Mesenchymal stem cell (in vitro differentiated cells and primary cell): Measurements from ENCODE around the gene CPSF6.

Source experiments
- DNase-seq: peaks from one replicate; pipeline ENCODE4 v3.0.0-alpha.2; 2013
- H2AFZ ChIP-seq: one replicate; pipeline ENCODE4 v1.6.1; 2013; ENCODE audit warnings: low read depth, mild to moderate bottlenecking, control low read depth, inconsistent platforms, low read length, moderate library complexity
- H2AK5ac ChIP-seq: 2 replicates; pipeline ENCODE4 v1.6.1; 2013; ENCODE audit warnings: low read length, moderate library complexity, mild to moderate bottlenecking, inconsistent platforms; ENCODE audit not compliant: severe bottlenecking
- H2BK120ac ChIP-seq: one replicate; pipeline ENCODE4 v1.6.1; 2013; ENCODE audit warnings: low read depth, mild to moderate bottlenecking, inconsistent platforms, low read length, moderate library complexity
- H2BK12ac ChIP-seq, 2 experiments: one replicate each; pipeline ENCODE4 v1.6.1; 2013; ENCODE audit warnings: inconsistent platforms in 2 of 2, low read length in 2 of 2, mild to moderate bottlenecking in 2 of 2, moderate library complexity in 2 of 2, control low read depth in 1 of 2
- H2BK15ac ChIP-seq: one replicate; pipeline ENCODE4 v1.6.1; 2013; ENCODE audit warnings: mild to moderate bottlenecking, low read depth, inconsistent platforms; ENCODE audit not compliant: poor library complexity, severe bottlenecking
- H2BK5ac ChIP-seq: 2 replicates; pipeline ENCODE4 v1.6.1; 2013; ENCODE audit warnings: low read depth, mild to moderate bottlenecking, low read length, control low read depth, inconsistent platforms; ENCODE audit not compliant: poor library complexity, severe bottlenecking
- H3K14ac ChIP-seq, 2 experiments: one replicate each; pipeline ENCODE4 v1.6.1; 2013; ENCODE audit warnings: inconsistent platforms in 2 of 2, low read length in 2 of 2, control low read depth in 1 of 2, mild to moderate bottlenecking in 1 of 2, moderate library complexity in 1 of 2
- H3K18ac ChIP-seq, 2 experiments: one replicate each; pipeline ENCODE4 v1.6.1; 2013; ENCODE audit warnings: inconsistent platforms in 2 of 2, low read length in 2 of 2, control low read depth in 1 of 2, low read depth in 1 of 2, mild to moderate bottlenecking in 1 of 2
- H3K23ac ChIP-seq, 2 experiments: one replicate each; pipeline ENCODE4 v1.6.1; 2013; ENCODE audit warnings: inconsistent platforms in 2 of 2, low read length in 2 of 2, mild to moderate bottlenecking in 2 of 2, moderate library complexity in 2 of 2, control low read depth in 1 of 2
- H3K27ac ChIP-seq: 2 replicates; pipeline ENCODE4 v1.5.1; 2013; ENCODE audit warnings: mild to moderate bottlenecking, moderate library complexity, low read length, control low read depth, inconsistent platforms; ENCODE audit not compliant: poor library complexity, severe bottlenecking
- H3K27me3 ChIP-seq, 2 experiments: 2 replicates each; pipeline versions ENCODE4 v1.6.1 to v1.7.0; 2013; ENCODE audit warnings: low read length in 2 of 2, mild to moderate bottlenecking in 2 of 2, moderate library complexity in 2 of 2, control low read depth in 1 of 2, inconsistent platforms in 1 of 2; ENCODE audit not compliant: control insufficient read depth in 1 of 2, insufficient read depth in 1 of 2
- H3K36me3 ChIP-seq, 2 experiments: 2 replicates each; pipeline versions ENCODE4 v1.6.1 to v1.7.0; 2013; ENCODE audit warnings: low read length in 2 of 2, control low read depth in 1 of 2, inconsistent platforms in 1 of 2, low read depth in 1 of 2, mild to moderate bottlenecking in 1 of 2; ENCODE audit not compliant: insufficient read depth in 2 of 2, control insufficient read depth in 1 of 2
- H3K4ac ChIP-seq, 2 experiments: one replicate each; pipeline ENCODE4 v1.6.1; 2013; ENCODE audit warnings: inconsistent platforms in 2 of 2, low read length in 2 of 2, mild to moderate bottlenecking in 2 of 2, moderate library complexity in 2 of 2, control low read depth in 1 of 2, low read depth in 1 of 2
- H3K4me1 ChIP-seq: 2 replicates; pipeline ENCODE4 v1.6.1; 2013; ENCODE audit warnings: low read depth, low read length, control low read depth; ENCODE audit not compliant: control insufficient read depth, insufficient read depth
- H3K4me2 ChIP-seq: 2 replicates; pipeline ENCODE4 v1.6.1; 2013; ENCODE audit warnings: low read length, mild to moderate bottlenecking, inconsistent platforms; ENCODE audit not compliant: poor library complexity, severe bottlenecking
- H3K4me3 ChIP-seq, 2 experiments: 2 replicates each; pipeline versions ENCODE4 v1.5.1 to v1.7.0; 2013; ENCODE audit warnings: low read length in 2 of 2, mild to moderate bottlenecking in 2 of 2, control low read depth in 1 of 2, low read depth in 1 of 2; ENCODE audit not compliant: insufficient read depth in 1 of 2
- H3K79me1 ChIP-seq: replicated peaks from 2 replicates; pipeline ENCODE4 v1.6.1; 2013; ENCODE audit warnings: mild to moderate bottlenecking, control low read depth, low read length, inconsistent platforms; ENCODE audit not compliant: poor library complexity, severe bottlenecking
- H3K9ac ChIP-seq: 2 replicates; pipeline ENCODE4 v1.7.0; 2013; ENCODE audit warnings: mild to moderate bottlenecking, low read length, moderate library complexity
- H3K9me3 ChIP-seq: 2 replicates; pipeline ENCODE4 v1.7.0; 2013; ENCODE audit warnings: mild to moderate bottlenecking, low read length; ENCODE audit not compliant: control insufficient read depth
- H4K8ac ChIP-seq: one replicate; pipeline ENCODE4 v1.6.1; 2013; ENCODE audit warnings: inconsistent platforms, mild to moderate bottlenecking, low read length, moderate library complexity
- H4K91ac ChIP-seq: one replicate; pipeline ENCODE4 v1.6.1; 2013; ENCODE audit warnings: mild to moderate bottlenecking, low read length, inconsistent platforms
- WGBS: methylation state at CpG from one replicate; pipeline ENCODE4 v1.1.7; 2013; ENCODE audit warnings: mixed read lengths; 5-methylcytosine and 5-hydroxymethylcytosine counted together

The CPSF6 gene

DNA sequence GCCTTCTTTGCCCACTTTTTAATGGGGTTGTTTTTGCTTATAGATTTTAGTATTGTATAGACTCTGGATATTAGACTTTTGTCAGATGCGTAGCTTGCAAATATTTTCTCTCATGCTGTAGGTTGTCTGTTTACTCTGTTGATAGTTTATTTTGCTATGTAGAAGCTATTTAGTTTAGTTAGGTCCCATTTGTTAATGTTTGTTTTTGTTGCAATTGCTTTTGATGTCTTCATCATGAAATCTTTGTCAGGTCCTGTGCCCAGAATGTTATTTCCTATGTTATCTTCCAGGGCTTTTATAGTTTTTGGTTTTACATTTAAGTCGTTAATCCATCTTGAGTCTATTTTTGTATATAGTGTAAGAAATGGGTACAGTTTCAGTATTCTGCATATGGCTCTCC lies 78.9 kb downstream of the CPSF6 start:
- H3K4ac ChIP-seq, result no peak overlapping the region
- no peaks in the 10 kb centered on the region for H3K79me1 ChIP-seq
- H2AFZ ChIP-seq, result no peak overlapping the region
- no peak overlapping the region for H3K4me2 ChIP-seq
- H3K18ac ChIP-seq, result no peak overlapping the region
- DNase-seq, result no peak
- no peak overlapping the region for H3K27ac ChIP-seq
- WGBS, result 98% methylated on average over 1 of the region's 2 CpGs
- H3K27me3 ChIP-seq, result peaks cover 4 to 7% of the 10 kb centered on the region in 2 experiments
- H3K4me3 ChIP-seq, result no peak overlapping the region
- H3K9ac ChIP-seq, result no peak overlapping the region
- H3K9me3 ChIP-seq, result peaks cover 8% of the 10 kb centered on the region
- H2BK120ac ChIP-seq, result no peak overlapping the region
- no peak overlapping the region for H4K8ac ChIP-seq
- no peaks in the 10 kb centered on the region for H3K36me3 ChIP-seq
- H3K23ac ChIP-seq, result no peak overlapping the region
- H2BK5ac ChIP-seq, result no peak overlapping the region
- H2BK15ac ChIP-seq, result no peak overlapping the region
- no peak overlapping the region for H2BK12ac ChIP-seq
- no peak overlapping the region for H3K14ac ChIP-seq
- no peaks in the 10 kb centered on the region for H3K4me1 ChIP-seq
- H2AK5ac ChIP-seq, result no peak overlapping the region
- H4K91ac ChIP-seq, result no peak overlapping the region

DNA sequence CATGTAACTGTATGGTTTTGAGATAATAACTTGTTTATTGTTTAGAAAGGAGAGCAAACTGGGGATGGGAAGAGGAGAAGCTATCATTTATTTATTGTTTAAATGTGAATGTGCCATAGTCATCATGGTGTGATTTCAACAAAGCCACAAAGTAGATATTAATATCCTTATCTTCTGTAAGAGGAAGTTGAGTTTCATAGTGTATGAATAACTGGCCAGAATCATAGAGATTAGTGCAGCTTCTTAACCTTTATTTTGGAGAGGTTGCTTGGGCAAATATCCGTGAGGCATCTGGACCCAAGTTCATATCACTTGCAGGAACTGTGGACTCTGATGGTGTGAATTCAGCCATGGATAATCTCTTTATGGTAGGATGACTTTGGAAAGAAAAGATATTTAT lies 82.0 kb downstream of the CPSF6 start:
- Histone ChIP-seq H3K4me1 (no peaks in the 10 kb centered on the region), H3K4me3 (no peak overlapping the region), H4K91ac (no peak overlapping the region), H2AFZ (no peak overlapping the region), H3K9me3 (peaks cover 8% of the 10 kb centered on the region), H2BK5ac (no peak overlapping the region), H3K79me1 (no peaks in the 10 kb centered on the region), H3K27ac (no peak overlapping the region), H3K23ac (no peak overlapping the region), H3K4me2 (no peak overlapping the region), H3K9ac (no peak overlapping the region), H3K4ac (no peak overlapping the region), H3K18ac (no peak overlapping the region), H2BK15ac (no peak overlapping the region), H2BK12ac (no peak overlapping the region), H3K36me3 (no peaks in the 10 kb centered on the region), H2AK5ac (no peak overlapping the region), H3K14ac (no peak overlapping the region), H3K27me3 (peaks cover 10 to 17% of the 10 kb centered on the region in 2 experiments), H4K8ac (no peak overlapping the region), H2BK120ac (no peak overlapping the region)
- 86% methylated on average over 1 of the region's 1 CpG for whole genome bisulfite sequencing
- no peak for DNase-seq
